ENCODE results near the gene KATNAL2. TPM values are rescaled to one million over a fixed set of nuclear protein-coding genes. Genes with fewer than 3 reads are reported as not detected.
"Not testable (repeated sequence)": the region's sequence is repeated elsewhere in the genome, so short reads cannot be mapped to it uniquely, and the experiment has no call there.

KATNAL2 gene
- polyA plus RNA-seq, 1 donor (not counting 4 experiments of a cell fraction or from before 2014, with no cell fraction given), result 1.1 TPM

GRCh38 chr18:46953195-46953594 is 35.8 kb downstream of the KATNAL2 start:
- Histone ChIP-seq H4K20me1 (ENCODE audit: control insufficient read depth, extremely low read depth, insufficient read depth, low read length) (no peaks in the 10 kb centered on the region), H3K9ac (ENCODE audit: control insufficient read depth, extremely low read depth, insufficient read depth, low read length) (no peak overlapping the region), H3K36me3 (ENCODE audit: control insufficient read depth in 2 of 2, extremely low read depth in 1 of 2, insufficient read depth in 2 of 2, low read length in 2 of 2) (no peaks in the 10 kb centered on the region), H2AFZ (ENCODE audit: control insufficient read depth, low read length) (no peak overlapping the region), H3K4me3 (ENCODE audit: control insufficient read depth in 2 of 3, extremely low read depth in 1 of 3, insufficient read depth in 2 of 3, low read depth in 1 of 3, low read length in 3 of 3) (no peak overlapping the region), H3K9me1 (ENCODE audit: control insufficient read depth, extremely low read depth, insufficient read depth, low read length) (no peaks in the 10 kb centered on the region), H3K4me2 (ENCODE audit: control insufficient read depth, extremely low read depth, insufficient read depth, low read depth, low read length) (no peak overlapping the region), H3K27ac (ENCODE audit: control insufficient read depth, insufficient read depth, low read length) (no peak overlapping the region), H3K27me3 (ENCODE audit: control insufficient read depth, extremely low read depth, insufficient read depth, low read length) (no peaks in the 10 kb centered on the region), H3K9me3 (ENCODE audit: control insufficient read depth, low read depth, low read length) (no peaks in the 10 kb centered on the region), H3K79me2 (ENCODE audit: control insufficient read depth, insufficient read depth, low read length) (no peaks in the 10 kb centered on the region), H3K4me1 (ENCODE audit: control insufficient read depth, extremely low read depth, insufficient read depth, low read length) (no peaks in the 10 kb centered on the region)
- DNase-seq (ENCODE audit: low read depth, low spot score) (no peak), FAIRE-seq (no peak)
- dilution Hi-C loops (cut with MboI; ENCODE audit: extremely low pct_ligation_motif_present, low sequenced_read_pairs), result no loop called here
- TF ChIP-seq CTCF (optimal IDR thresholded peaks at IDR 0.05 in 1 of 3, IDR thresholded peaks at IDR 0.05 in 1 of 3, conservative IDR thresholded peaks at IDR 0.05 in 1 of 3; ENCODE audit: extremely low read depth in 1 of 3, insufficient read depth in 2 of 3, low read length in 3 of 3), result no peak
- no peak for TF ChIP-seq EZH2 (IDR thresholded peaks at IDR 0.05; ENCODE audit: low read length)

- Histone ChIP-seq H3K79me2 (ENCODE audit: control insufficient read depth, insufficient read depth, low read length) (no peaks in the 10 kb centered on the region), H3K36me3 (ENCODE audit: control insufficient read depth in 2 of 2, extremely low read depth in 1 of 2, insufficient read depth in 2 of 2, low read length in 2 of 2) (no peaks in the 10 kb centered on the region), H3K9me3 (ENCODE audit: control insufficient read depth, low read depth, low read length) (no peaks in the 10 kb centered on the region), H2AFZ (ENCODE audit: control insufficient read depth, low read length) (no peak overlapping the region), H3K9ac (ENCODE audit: control insufficient read depth, extremely low read depth, insufficient read depth, low read length) (no peak overlapping the region), H3K27me3 (ENCODE audit: control insufficient read depth, extremely low read depth, insufficient read depth, low read length) (no peaks in the 10 kb centered on the region), H3K4me3 (ENCODE audit: control insufficient read depth in 2 of 3, extremely low read depth in 1 of 3, insufficient read depth in 2 of 3, low read depth in 1 of 3, low read length in 3 of 3) (no peak overlapping the region), H3K27ac (ENCODE audit: control insufficient read depth, insufficient read depth, low read length) (no peak overlapping the region), H3K4me2 (ENCODE audit: control insufficient read depth, extremely low read depth, insufficient read depth, low read depth, low read length) (no peak overlapping the region), H4K20me1 (ENCODE audit: control insufficient read depth, extremely low read depth, insufficient read depth, low read length) (no peaks in the 10 kb centered on the region), H3K9me1 (ENCODE audit: control insufficient read depth, extremely low read depth, insufficient read depth, low read length) (no peaks in the 10 kb centered on the region), H3K4me1 (ENCODE audit: control insufficient read depth, extremely low read depth, insufficient read depth, low read length) (no peaks in the 10 kb centered on the region)
- TF ChIP-seq EZH2 (IDR thresholded peaks at IDR 0.05; ENCODE audit: low read length) (no peak), CTCF (optimal IDR thresholded peaks at IDR 0.05 in 1 of 3, IDR thresholded peaks at IDR 0.05 in 1 of 3, conservative IDR thresholded peaks at IDR 0.05 in 1 of 3; ENCODE audit: extremely low read depth in 1 of 3, insufficient read depth in 2 of 3, low read length in 3 of 3) (no peak)
- DNase-seq (ENCODE audit: low read depth, low spot score), result no peak
- dilution Hi-C loops (cut with MboI; ENCODE audit: extremely low pct_ligation_motif_present, low sequenced_read_pairs), result no loop called here
- no peak for FAIRE-seq
These were observed 40.8 kb downstream of the KATNAL2 start for GRCh38 chr18:46958209-46958608.

- H3K27ac ChIP-seq (ENCODE audit: control insufficient read depth, insufficient read depth, low read length); dilution Hi-C loops (cut with MboI; ENCODE audit: extremely low pct_ligation_motif_present, low sequenced_read_pairs); H3K4me1 ChIP-seq (ENCODE audit: control insufficient read depth, extremely low read depth, insufficient read depth, low read length); H3K4me3 ChIP-seq (ENCODE audit: control insufficient read depth in 2 of 3, extremely low read depth in 1 of 3, insufficient read depth in 2 of 3, low read depth in 1 of 3, low read length in 3 of 3); H3K4me2 ChIP-seq (ENCODE audit: control insufficient read depth, extremely low read depth, insufficient read depth, low read depth, low read length); FAIRE-seq; H3K27me3 ChIP-seq (ENCODE audit: control insufficient read depth, extremely low read depth, insufficient read depth, low read length); H3K9me3 ChIP-seq (ENCODE audit: control insufficient read depth, low read depth, low read length); H3K9ac ChIP-seq (ENCODE audit: control insufficient read depth, extremely low read depth, insufficient read depth, low read length); H3K36me3 ChIP-seq (ENCODE audit: control insufficient read depth in 2 of 2, extremely low read depth in 1 of 2, insufficient read depth in 2 of 2, low read length in 2 of 2); H3K79me2 ChIP-seq (ENCODE audit: control insufficient read depth, insufficient read depth, low read length); DNase-seq (ENCODE audit: low read depth, low spot score); H2AFZ ChIP-seq (ENCODE audit: control insufficient read depth, low read length); H3K9me1 ChIP-seq (ENCODE audit: control insufficient read depth, extremely low read depth, insufficient read depth, low read length); H4K20me1 ChIP-seq (ENCODE audit: control insufficient read depth, extremely low read depth, insufficient read depth, low read length): not testable (repeated sequence)
These were observed 46.5 kb downstream of the KATNAL2 start for GRCh38 chr18:46963656-46964578.
